Esophagus muscularis mucosa (tissue), 4 donors: ENCODE measurements around the gene MBOAT1. TPM values are rescaled to one million over a fixed set of nuclear protein-coding genes. Genes with fewer than 3 reads are reported as not detected.

Experiments
- DNase-seq: peaks from one replicate; pipeline ENCODE4 v3.0.0-alpha.2; 2017; ENCODE audit errors: extremely low spot score
- H3K27ac ChIP-seq, 4 donors: fragments of 200-600 bp; sonication (generic); replicated peaks in 1 of 4; 1 replicate in 3 of 4; 2 replicates in 1 of 4; pipeline ENCODE4 v1.5.1; 2016 to 2019; ENCODE audit warnings: mild to moderate bottlenecking in 1 of 4
- H3K27me3 ChIP-seq, 4 donors: fragments of 200-600 bp; sonication (generic); one replicate each; pipeline versions ENCODE4 v1.5.1 to v1.6.0; 2016 to 2019
- H3K36me3 ChIP-seq, 4 donors: fragments of 200-600 bp; sonication (generic); one replicate each; pipeline ENCODE4 v1.5.1; 2016 to 2019
- H3K4me1 ChIP-seq, 4 donors: fragments of 200-600 bp; sonication (generic); one replicate each; pipeline ENCODE4 v1.5.1; 2016 to 2019
- H3K4me3 ChIP-seq, 4 donors: fragments of 200-600 bp; sonication (generic); 1 replicate in 2 of 4; 2 replicates in 2 of 4; pipeline ENCODE4 v1.5.1; 2016 to 2019; ENCODE audit warnings: mild to moderate bottlenecking in 4 of 4, moderate library complexity in 1 of 4
- H3K9me3 ChIP-seq, 4 donors: fragments of 200-600 bp; sonication (generic); 1 replicate in 3 of 4; 2 replicates in 1 of 4; pipeline ENCODE4 v1.5.1; 2016 to 2019
- EP300 ChIP-seq: sonication (generic); formaldehyde crosslinking; IDR thresholded peaks from one replicate; pipeline ENCODE4 v1.6.1; 2017; ENCODE audit warnings: antibody characterized with exemption
- POLR2A ChIP-seq: fragments of 450-650 bp; IDR thresholded peaks from one replicate; pipeline ENCODE4 v1.6.1; 2017; ENCODE audit warnings: antibody characterized with exemption, moderate library complexity, mild to moderate bottlenecking, low read depth
- POLR2AphosphoS5 ChIP-seq, 2 donors: sonication (generic); formaldehyde crosslinking; IDR thresholded peaks; one replicate each; pipeline ENCODE4 v1.6.1; 2017; ENCODE audit warnings: antibody characterized with exemption in 2 of 2
- whole genome bisulfite sequencing: methylation state at CpG from one replicate; pipeline ENCODE4 v1.1.5; 2018; 5-methylcytosine and 5-hydroxymethylcytosine counted together
- intact Hi-C: fragments of 100-400 bp; cut with DNase I; formaldehyde crosslinking; loops from one replicate; pipeline ENCODE4 v1.15.1; 2023
- total RNA-seq, 4 donors: library from RNA; depleted of rRNA; stranded (reverse); fragments of >200 nt; gene quantifications; one replicate each; pipeline versions ENCODE4 v1.1.0 to v1.2.1, GENCODE V29; 2016
- TF ChIP-seq, protein P1 (sequence below), 3 experiments: fragments of 200-600 bp in 2 of 3; fragments of 450-650 bp in 1 of 3; sonication (generic) in 2 of 3; IDR thresholded peaks; one replicate each; pipeline ENCODE4 v1.5.1; 2017 to 2019; ENCODE audit warnings: antibody characterized with exemption in 3 of 3, mild to moderate bottlenecking in 2 of 3, moderate library complexity in 1 of 3

The MBOAT1 gene
- total RNA-seq, 4 donors from 2014 or later = 4.3 to 5.6 (median 4.7) TPM

DNA sequence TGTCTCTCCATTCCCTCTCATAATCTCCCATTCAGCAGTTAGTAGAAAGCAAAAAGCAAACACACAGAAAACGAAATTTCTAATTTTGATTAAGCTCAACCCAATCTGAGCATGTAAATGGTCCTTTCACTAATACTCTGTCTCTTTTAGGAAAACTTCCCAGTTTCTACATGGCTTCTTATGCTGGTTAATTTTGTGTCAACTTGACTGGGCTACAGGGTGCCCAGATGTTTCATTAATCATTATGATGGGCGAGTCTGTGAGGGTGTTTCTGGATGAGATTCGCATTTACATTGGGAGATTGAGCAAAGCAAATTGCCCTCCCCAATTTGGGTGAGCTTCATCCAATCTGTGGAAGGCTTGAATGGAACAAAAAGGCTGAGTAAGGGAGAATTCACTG is 142.2 kb downstream of the MBOAT1 start:
- no peak for TF ChIP-seq EP300
- Histone ChIP-seq H3K27ac (no peak overlapping the region), H3K4me3 (no peak overlapping the region), H3K27me3 (no peaks in the 10 kb centered on the region), H3K9me3 (peaks cover 0 to 12% (median 0%) of the 10 kb centered on the region in 4 donors), H3K36me3 (no peaks in the 10 kb centered on the region), H3K4me1 (no peaks in the 10 kb centered on the region)
- 94% methylated on average over 3 of the region's 3 CpGs for WGBS
- DNase-seq = no peak
- intact Hi-C loops = no loop called here

DNA sequence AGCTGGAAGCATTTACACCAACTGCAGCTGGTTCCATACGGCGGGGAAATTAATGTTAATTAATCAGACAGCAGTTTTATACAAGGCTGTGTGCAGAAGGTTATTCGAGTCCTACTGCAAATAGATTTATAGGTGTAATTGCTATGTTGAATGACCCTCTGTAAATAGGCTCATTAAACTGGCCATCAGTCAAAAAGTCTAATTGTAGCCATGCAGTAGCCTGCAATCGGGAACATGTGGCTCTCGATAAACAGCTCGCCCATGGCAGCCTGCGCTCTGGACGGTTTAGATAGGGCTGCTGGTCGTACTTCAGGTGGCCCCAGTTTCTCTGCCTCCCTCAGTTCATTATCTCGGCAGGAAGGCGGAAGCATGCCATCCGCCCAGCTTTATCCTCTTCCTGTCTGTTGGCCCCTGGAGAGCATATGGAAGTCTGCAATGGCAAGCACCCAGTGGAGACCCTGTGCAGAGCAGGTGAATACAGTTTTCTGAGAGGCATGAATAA is 143.2 kb downstream of the MBOAT1 start:
- H3K36me3 ChIP-seq = no peaks in the 10 kb centered on the region
- TF ChIP-seq EP300 (no peak), POLR2AphosphoS5 (IDR thresholded peaks at IDR 0.05) (no peak), POLR2A (no peak)
- H3K4me1 ChIP-seq = no peaks in the 10 kb centered on the region
- DNase-seq = no peak
- H3K27me3 ChIP-seq = no peaks in the 10 kb centered on the region
- no peak overlapping the region for H3K27ac ChIP-seq
- peaks cover 0 to 12% (median 0%) of the 10 kb centered on the region in 4 donors for H3K9me3 ChIP-seq
- no peak overlapping the region for H3K4me3 ChIP-seq
- WGBS = 72% methylated on average over 9 of the region's 12 CpGs
- intact Hi-C loops = no loop called here

DNA sequence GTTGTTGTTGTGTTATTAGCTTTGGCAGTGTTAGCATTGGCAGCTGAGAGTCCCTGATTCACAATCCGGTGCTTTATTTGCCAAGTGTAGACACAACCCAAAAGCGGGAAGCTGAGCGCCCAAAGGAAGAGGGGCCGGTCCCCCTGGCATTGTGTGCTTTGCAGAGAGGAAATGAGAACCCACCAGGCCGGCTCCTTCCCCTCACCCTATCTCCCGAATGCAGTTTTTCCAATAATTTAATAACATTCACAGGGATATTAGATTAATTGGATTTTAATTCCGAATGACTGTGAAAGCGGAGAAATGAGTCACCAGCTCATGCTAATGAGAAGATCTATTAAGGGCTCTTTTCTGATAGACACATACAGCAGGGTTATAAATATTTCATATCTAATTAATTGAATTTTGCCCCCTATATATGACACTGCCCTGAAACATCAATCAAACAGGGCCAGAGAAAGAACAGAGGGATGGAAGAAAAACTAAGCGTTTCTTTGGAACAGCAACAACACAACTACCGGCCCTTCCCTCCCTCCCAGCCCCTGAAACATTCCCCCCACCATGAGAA is 143.8 kb downstream of the MBOAT1 start:
- Histone ChIP-seq H3K4me1 (no peaks in the 10 kb centered on the region), H3K9me3 (peaks cover 0 to 12% (median 0%) of the 10 kb centered on the region in 4 donors), H3K4me3 (no peak overlapping the region), H3K27ac (no peak overlapping the region), H3K36me3 (no peaks in the 10 kb centered on the region), H3K27me3 (no peaks in the 10 kb centered on the region)
- 76% methylated on average over 10 of the region's 10 CpGs for WGBS
- intact Hi-C loops = no loop called here
- no peak for DNase-seq
- TF ChIP-seq EP300 (no peak), POLR2AphosphoS5 (IDR thresholded peaks at IDR 0.05) (no peak), POLR2A (no peak)
- TF ChIP-seq, protein P1, sequence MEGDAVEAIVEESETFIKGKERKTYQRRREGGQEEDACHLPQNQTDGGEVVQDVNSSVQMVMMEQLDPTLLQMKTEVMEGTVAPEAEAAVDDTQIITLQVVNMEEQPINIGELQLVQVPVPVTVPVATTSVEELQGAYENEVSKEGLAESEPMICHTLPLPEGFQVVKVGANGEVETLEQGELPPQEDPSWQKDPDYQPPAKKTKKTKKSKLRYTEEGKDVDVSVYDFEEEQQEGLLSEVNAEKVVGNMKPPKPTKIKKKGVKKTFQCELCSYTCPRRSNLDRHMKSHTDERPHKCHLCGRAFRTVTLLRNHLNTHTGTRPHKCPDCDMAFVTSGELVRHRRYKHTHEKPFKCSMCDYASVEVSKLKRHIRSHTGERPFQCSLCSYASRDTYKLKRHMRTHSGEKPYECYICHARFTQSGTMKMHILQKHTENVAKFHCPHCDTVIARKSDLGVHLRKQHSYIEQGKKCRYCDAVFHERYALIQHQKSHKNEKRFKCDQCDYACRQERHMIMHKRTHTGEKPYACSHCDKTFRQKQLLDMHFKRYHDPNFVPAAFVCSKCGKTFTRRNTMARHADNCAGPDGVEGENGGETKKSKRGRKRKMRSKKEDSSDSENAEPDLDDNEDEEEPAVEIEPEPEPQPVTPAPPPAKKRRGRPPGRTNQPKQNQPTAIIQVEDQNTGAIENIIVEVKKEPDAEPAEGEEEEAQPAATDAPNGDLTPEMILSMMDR (IDR thresholded peaks at IDR 0.05) = no peak

DNA sequence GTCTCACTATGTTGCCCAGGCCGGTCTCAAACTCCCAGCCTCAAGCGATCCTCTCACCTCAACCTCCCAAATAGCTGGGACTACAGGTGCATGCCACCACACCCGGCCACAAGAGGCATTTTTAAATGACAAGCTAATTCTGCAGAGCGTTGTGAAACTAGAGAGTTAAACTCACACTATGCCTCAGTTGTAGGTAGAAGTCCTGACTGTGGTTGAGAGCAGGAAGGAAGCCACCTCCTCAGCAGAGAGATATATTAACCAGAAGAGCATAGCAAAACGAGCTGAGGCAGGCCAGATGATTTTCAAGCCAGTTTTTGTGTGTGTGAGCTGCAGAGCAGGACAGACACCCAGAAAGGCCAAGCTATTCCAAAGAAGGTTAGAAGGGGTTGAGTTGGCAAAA is 150.3 kb downstream of the MBOAT1 start:
- H3K27ac ChIP-seq = no peak overlapping the region
- intact Hi-C loops = no loop called here
- H3K27me3 ChIP-seq = no peaks in the 10 kb centered on the region
- WGBS = 80% methylated on average over 5 of the region's 5 CpGs
- no peaks in the 10 kb centered on the region for H3K36me3 ChIP-seq
- DNase-seq = no peak
- no peak for TF ChIP-seq POLR2A
- TF ChIP-seq, protein P1 (IDR thresholded peaks at IDR 0.05) = no peak
- no peak for TF ChIP-seq POLR2AphosphoS5 (IDR thresholded peaks at IDR 0.05)
- TF ChIP-seq EP300 = no peak
- no peaks in the 10 kb centered on the region for H3K9me3 ChIP-seq
- no peak overlapping the region for H3K4me3 ChIP-seq
- no peaks in the 10 kb centered on the region for H3K4me1 ChIP-seq

DNA sequence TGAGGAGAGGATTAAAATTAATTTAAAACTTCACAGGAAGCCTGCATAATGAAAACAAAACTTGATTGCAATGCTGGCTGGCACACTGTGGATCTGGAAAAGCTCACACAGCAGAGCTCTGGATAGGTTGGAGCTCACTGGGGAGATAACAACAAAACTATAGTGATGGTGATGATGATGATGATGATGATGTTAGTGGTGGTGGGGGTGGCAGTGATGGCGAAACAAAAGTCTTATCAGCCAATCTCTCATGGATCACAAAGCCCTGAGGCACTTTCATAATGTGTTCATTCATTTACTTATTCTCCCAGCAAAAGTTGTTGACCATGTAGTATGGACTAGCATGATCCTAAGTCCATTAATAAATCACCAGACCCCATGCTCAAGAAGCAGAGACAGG is 152.0 kb downstream of the MBOAT1 start:
- H3K27me3 ChIP-seq = no peaks in the 10 kb centered on the region
- peaks cover 0 to 7% (median 7%) of the 10 kb centered on the region in 4 donors for H3K4me1 ChIP-seq
- H3K36me3 ChIP-seq = no peaks in the 10 kb centered on the region
- H3K27ac ChIP-seq = no peak overlapping the region
- WGBS = 89% methylated on average over 1 of the region's 1 CpG
- H3K9me3 ChIP-seq = no peaks in the 10 kb centered on the region
- peak; percentile 62 for DNase-seq
- no peak for TF ChIP-seq EP300
- TF ChIP-seq POLR2AphosphoS5 (IDR thresholded peaks at IDR 0.05) = no peak
- TF ChIP-seq, protein P1 (IDR thresholded peaks at IDR 0.05) = no peak
- TF ChIP-seq POLR2A = no peak
- no peak overlapping the region for H3K4me3 ChIP-seq
- intact Hi-C loops = no loop called here
